HEK293T (cell line): ENCODE measurements around the gene PPP6R1.

ENCODE experiments used
- CTCF ChIA-PET: fragments of 350-600 bp; formaldehyde crosslinking; extraction: SDS; loops from one replicate; lab custom pipeline; 2021; ENCODE audit warnings: antibody characterized with exemption, inconsistent platforms; lab: Yijun Ruan, JAX
- POLR2A ChIA-PET: fragments of 350-600 bp; formaldehyde crosslinking; extraction: SDS; loops from one replicate; lab custom pipeline; 2020; ENCODE audit warnings: antibody characterized with exemption, inconsistent platforms; lab: Yijun Ruan, JAX
- DNase-seq: peaks from one replicate; pipeline ENCODE4 v3.0.0; 2012; ENCODE audit warnings: mixed read lengths; ENCODE audit errors: extremely low spot score
- ARNT ChIP-seq: fragments of 450-650 bp; IDR thresholded peaks from 2 replicates; pipeline ENCODE4 v1.6.1; 2017; ENCODE audit warnings: mild to moderate bottlenecking
- BHLHE40 ChIP-seq: fragments of 450-650 bp; IDR thresholded peaks from 2 replicates; pipeline ENCODE4 v1.6.1; 2016; ENCODE audit warnings: mild to moderate bottlenecking, moderate library complexity, borderline replicate concordance
- CTBP1 ChIP-seq: fragments of 450-650 bp; IDR thresholded peaks from 2 replicates; pipeline ENCODE4 v1.6.1; 2016; ENCODE audit warnings: borderline replicate concordance
- ELF4 ChIP-seq: fragments of 450-650 bp; IDR thresholded peaks from 2 replicates; pipeline ENCODE4 v1.6.1; 2017; ENCODE audit warnings: antibody characterized with exemption
- FOXA1 ChIP-seq: fragments of 450-650 bp; IDR thresholded peaks from 2 replicates; pipeline ENCODE4 v1.6.1; 2016; ENCODE audit warnings: mild to moderate bottlenecking
- FOXK2 ChIP-seq: fragments of 450-650 bp; IDR thresholded peaks from 2 replicates; pipeline ENCODE4 v1.6.1; 2016; ENCODE audit warnings: mild to moderate bottlenecking
- FOXM1 ChIP-seq: fragments of 450-650 bp; IDR thresholded peaks from 2 replicates; pipeline ENCODE4 v1.6.1; 2017; ENCODE audit warnings: mild to moderate bottlenecking, borderline replicate concordance
- HDGF ChIP-seq: fragments of 450-650 bp; IDR thresholded peaks from 2 replicates; pipeline ENCODE4 v1.6.1; 2017; ENCODE audit warnings: antibody characterized with exemption, borderline replicate concordance
- L3MBTL2 ChIP-seq: fragments of 450-650 bp; conservative IDR thresholded peaks from 2 replicates; pipeline ENCODE4 v1.6.1; 2016; ENCODE audit warnings: mild to moderate bottlenecking
- LEF1 ChIP-seq: fragments of 450-650 bp; IDR thresholded peaks from 2 replicates; pipeline ENCODE4 v1.6.1; 2017; ENCODE audit warnings: mild to moderate bottlenecking, borderline replicate concordance
- NFRKB ChIP-seq: fragments of 450-650 bp; IDR thresholded peaks from 2 replicates; pipeline ENCODE4 v1.6.1; 2016; ENCODE audit warnings: mild to moderate bottlenecking, moderate library complexity
- SP1 ChIP-seq: fragments of 450-650 bp; IDR thresholded peaks from 2 replicates; pipeline ENCODE4 v1.6.1; 2017
- SUZ12 ChIP-seq: fragments of 450-650 bp; IDR thresholded peaks from 2 replicates; pipeline ENCODE4 v1.6.1; 2016; ENCODE audit warnings: mild to moderate bottlenecking
- TARDBP ChIP-seq: fragments of 450-650 bp; IDR thresholded peaks from 2 replicates; pipeline ENCODE4 v1.6.1; 2016
- ZNF384 ChIP-seq: fragments of 450-650 bp; IDR thresholded peaks from 2 replicates; pipeline ENCODE4 v1.6.1; 2016
- TF ChIP-seq, protein P1 (sequence below): fragments of 450-650 bp; IDR thresholded peaks from 2 replicates; pipeline ENCODE4 v1.6.1; 2016

PPP6R1 gene

GRCh38 chr19:55255618-55256423, 3.0 kb downstream of the PPP6R1 start:
- no peak for DNase-seq
- ChIA-PET POLR2A (interaction anchor here (1.0 to 1.2 kb wide), 2 partner anchors 152 to 399 kb away, joined by 3 to 4 read pairs; partner anchors contain the start of genes U2AF2 and UBE2S), CTCF (interaction anchor here (0.7 to 1.4 kb wide), 2 partner anchors 115 to 162 kb away, joined by 3 read pairs; no protein-coding TSS in a partner anchor)
- TF ChIP-seq NFRKB (no peak), ELF4 (no peak), LEF1 (no peak), HDGF (no peak), SP1 (no peak), FOXM1 (no peak), FOXA1 (no peak), BHLHE40 (no peak), ARNT (no peak), FOXK2 (no peak), SUZ12 (no peak), ZNF384 (no peak), CTBP1 (no peak), TARDBP (no peak), L3MBTL2 (no peak)
- TF ChIP-seq, protein P1, sequence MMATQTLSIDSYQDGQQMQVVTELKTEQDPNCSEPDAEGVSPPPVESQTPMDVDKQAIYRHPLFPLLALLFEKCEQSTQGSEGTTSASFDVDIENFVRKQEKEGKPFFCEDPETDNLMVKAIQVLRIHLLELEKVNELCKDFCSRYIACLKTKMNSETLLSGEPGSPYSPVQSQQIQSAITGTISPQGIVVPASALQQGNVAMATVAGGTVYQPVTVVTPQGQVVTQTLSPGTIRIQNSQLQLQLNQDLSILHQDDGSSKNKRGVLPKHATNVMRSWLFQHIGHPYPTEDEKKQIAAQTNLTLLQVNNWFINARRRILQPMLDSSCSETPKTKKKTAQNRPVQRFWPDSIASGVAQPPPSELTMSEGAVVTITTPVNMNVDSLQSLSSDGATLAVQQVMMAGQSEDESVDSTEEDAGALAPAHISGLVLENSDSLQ, result no peak

DNA sequence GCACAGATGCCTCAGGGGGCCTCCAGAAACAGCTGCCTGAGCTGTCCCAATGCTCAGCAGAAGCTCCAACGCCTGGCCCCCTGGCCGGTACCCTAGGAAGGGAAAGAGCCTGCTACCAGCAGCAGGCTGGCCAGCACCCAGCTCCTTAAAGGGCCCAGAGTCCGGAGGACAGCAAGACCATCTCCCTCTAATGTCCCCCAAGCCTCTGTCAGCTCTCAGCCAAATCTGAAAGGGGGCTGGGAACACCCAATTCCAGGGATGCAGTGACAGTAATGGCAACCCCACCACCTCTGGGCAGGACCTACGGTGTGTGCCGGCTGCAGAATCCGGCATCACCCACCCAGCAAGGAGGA, 4.2 kb downstream of the PPP6R1 start:
- no peak for DNase-seq
- ChIA-PET POLR2A (interaction anchor here (1.0 to 1.2 kb wide), 2 partner anchors 153 to 400 kb away, joined by 3 to 4 read pairs; partner anchors contain the start of genes U2AF2 and UBE2S), CTCF (interaction anchor here (1.4 kb wide), 1 partner anchor 113 kb away, joined by 3 read pairs; no protein-coding TSS in a partner anchor)
- TF ChIP-seq FOXK2 (no peak), NFRKB (no peak), ARNT (no peak), ZNF384 (no peak), LEF1 (no peak), BHLHE40 (no peak), FOXM1 (no peak), HDGF (no peak), SP1 (no peak)
- TF ChIP-seq, protein P1, result no peak

GRCh38 chr19:55253842-55254624, 4.8 kb downstream of the PPP6R1 start:
- ChIA-PET POLR2A (no interaction called here), CTCF (interaction anchor here (1.4 kb wide), 1 partner anchor 113 kb away, joined by 3 read pairs; no protein-coding TSS in a partner anchor)
- no peak for DNase-seq
- no peak for TF ChIP-seq SP1

- POLR2A ChIA-PET, result no interaction called here
- CTCF ChIA-PET, result no interaction called here
- no peak for DNase-seq
- TF ChIP-seq SP1, result no peak
- no peak for TF ChIP-seq FOXA1
- TF ChIP-seq NFRKB, result no peak
- TF ChIP-seq SUZ12, result no peak
- TF ChIP-seq CTBP1, result no peak
- no peak for TF ChIP-seq HDGF
- no peak for TF ChIP-seq ZNF384
- TF ChIP-seq ELF4, result no peak
- no peak for TF ChIP-seq FOXM1
- TF ChIP-seq ARNT, result no peak
- no peak for TF ChIP-seq L3MBTL2
- no peak for TF ChIP-seq BHLHE40
- TF ChIP-seq, protein P1, result no peak
- TF ChIP-seq FOXK2, result no peak
- no peak for TF ChIP-seq LEF1
- no peak for TF ChIP-seq TARDBP
Measured at GRCh38 chr19:55252760-55253663, 5.8 kb downstream of the PPP6R1 start.
